ENCODE data around the gene CELSR1.

DNA sequence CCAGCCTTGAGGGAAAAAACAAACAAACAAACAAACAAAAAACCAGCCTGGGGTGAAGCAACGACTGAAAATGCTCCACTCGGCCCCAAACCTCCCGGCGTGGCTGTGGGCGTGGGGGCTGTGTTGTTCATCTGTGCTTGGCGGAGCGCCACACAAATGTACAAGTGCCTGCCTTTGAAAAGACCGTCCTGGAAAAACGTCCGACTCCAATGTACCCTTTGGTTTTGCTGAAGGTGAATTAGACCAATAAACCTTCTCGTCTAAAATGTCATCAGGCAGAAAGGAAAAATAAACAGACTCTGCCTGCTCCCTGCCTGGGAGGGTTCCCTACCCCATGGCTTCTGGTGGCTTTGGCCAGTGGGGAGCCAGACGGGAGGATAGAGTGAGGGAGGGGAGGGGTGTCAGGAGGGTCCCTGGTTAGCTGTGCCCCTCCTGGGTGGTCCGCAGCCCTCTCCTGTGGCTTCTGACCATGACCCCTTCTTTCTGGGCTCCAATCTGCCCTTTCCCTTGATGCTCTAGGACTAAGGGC is 108.0 kb downstream of the CELSR1 start:
- TF ChIP-seq BHLHE40 (IDR thresholded peaks at IDR 0.05; ENCODE audit: low read length): no peak
- TF ChIP-seq, protein P1, sequence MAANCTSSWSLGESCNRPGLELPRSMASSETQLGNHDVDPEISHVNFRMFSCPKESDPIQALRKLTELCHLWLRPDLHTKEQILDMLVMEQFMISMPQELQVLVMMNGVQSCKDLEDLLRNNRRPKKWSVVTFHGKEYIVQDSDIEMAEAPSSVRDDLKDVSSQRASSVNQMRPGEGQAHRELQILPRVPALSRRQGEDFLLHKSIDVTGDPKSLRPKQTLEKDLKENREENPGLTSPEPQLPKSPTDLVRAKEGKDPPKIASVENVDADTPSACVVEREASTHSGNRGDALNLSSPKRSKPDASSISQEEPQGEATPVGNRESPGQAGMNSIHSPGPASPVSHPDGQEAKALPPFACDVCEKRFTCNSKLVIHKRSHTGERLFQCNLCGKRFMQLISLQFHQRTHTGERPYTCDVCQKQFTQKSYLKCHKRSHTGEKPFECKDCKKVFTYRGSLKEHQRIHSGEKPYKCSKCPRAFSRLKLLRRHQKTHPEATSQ (CRISPR knock-in tag; IDR thresholded peaks at IDR 0.05; ENCODE audit: borderline replicate concordance): no peak
- no peak for TF ChIP-seq ZNF768 (CRISPR knock-in tag; IDR thresholded peaks at IDR 0.05)
